HepG2 (cell line): ENCODE data around the gene ALDH3A2. TPM values are rescaled to one million over a fixed set of nuclear protein-coding genes. Genes with fewer than 3 reads are reported as not detected.

Experiments
- BRD4 ChIP-seq: sonication (generic); formaldehyde crosslinking; IDR thresholded peaks from 2 replicates; pipeline ENCODE4 v1.4.0; 2020; ENCODE audit warnings: missing genetic modification reagents
- FOXO1 ChIP-seq: sonication (generic); formaldehyde crosslinking; IDR thresholded peaks from 2 replicates; pipeline ENCODE4 v1.4.0; 2020; ENCODE audit warnings: missing genetic modification reagents
- GATAD2A ChIP-seq: IDR thresholded peaks from 2 replicates; pipeline ENCODE4 v1.6.1; 2016
- HMG20B ChIP-seq: conservative IDR thresholded peaks from 2 replicates; pipeline ENCODE4 v1.6.1; 2016; ENCODE audit warnings: missing genetic modification reagents, missing compliant biosample characterization
- KDM3A ChIP-seq: IDR thresholded peaks from 2 replicates; pipeline ENCODE4 v1.6.1; 2018; ENCODE audit warnings: low read depth, missing compliant biosample characterization
- MAFG ChIP-seq: sonication (generic); formaldehyde crosslinking; IDR thresholded peaks from 2 replicates; pipeline ENCODE4 v1.5.1; 2020; ENCODE audit warnings: mild to moderate bottlenecking, missing genetic modification reagents
- NR2F2 ChIP-seq: IDR thresholded peaks from 2 replicates; pipeline ENCODE4 v1.6.1; 2012; ENCODE audit warnings: low read depth, inconsistent platforms, borderline replicate concordance
- SNAI1 ChIP-seq: sonication (generic); formaldehyde crosslinking; IDR thresholded peaks from 2 replicates; pipeline ENCODE4 v1.5.0; 2020; ENCODE audit warnings: mild to moderate bottlenecking, missing genetic modification reagents, borderline replicate concordance
- TBX3 ChIP-seq: fragments of 450-650 bp; IDR thresholded peaks from 2 replicates; pipeline ENCODE4 v1.6.1; 2017; ENCODE audit warnings: antibody characterized with exemption, mild to moderate bottlenecking, inconsistent platforms, borderline replicate concordance
- ZBTB25 ChIP-seq: IDR thresholded peaks from 2 replicates; pipeline ENCODE4 v1.6.1; 2018; ENCODE audit warnings: missing genetic modification reagents
- ZHX1 ChIP-seq: sonication (generic); formaldehyde crosslinking; IDR thresholded peaks from 2 replicates; pipeline ENCODE4 v1.8.1; 2022; ENCODE audit warnings: low read depth, mild to moderate bottlenecking, missing genetic modification reagents
- ZNF138 ChIP-seq: sonication (generic); formaldehyde crosslinking; IDR thresholded peaks from 2 replicates; pipeline ENCODE4 v1.5.0; 2020; ENCODE audit warnings: mild to moderate bottlenecking, low read depth, missing genetic modification reagents
- ZNF292 ChIP-seq: sonication (generic); formaldehyde crosslinking; IDR thresholded peaks from 2 replicates; pipeline ENCODE4 v1.8.1; 2022; ENCODE audit warnings: mild to moderate bottlenecking, low read depth, missing genetic modification reagents, borderline replicate concordance
- ZNF3 ChIP-seq: IDR thresholded peaks from 2 replicates; pipeline ENCODE4 v1.7.0; 2017; ENCODE audit warnings: inconsistent platforms
- ZNF318 ChIP-seq: sonication (generic); formaldehyde crosslinking; IDR thresholded peaks from 2 replicates; pipeline ENCODE4 v1.4.0; 2020; ENCODE audit warnings: mild to moderate bottlenecking, missing genetic modification reagents
- ZNF350 ChIP-seq: sonication (generic); formaldehyde crosslinking; IDR thresholded peaks from 2 replicates; pipeline ENCODE4 v1.4.0; 2020; ENCODE audit warnings: mild to moderate bottlenecking, low read depth, missing genetic modification reagents, borderline replicate concordance
- ZNF430 ChIP-seq: sonication (generic); formaldehyde crosslinking; IDR thresholded peaks from 2 replicates; pipeline ENCODE4 v1.9.0; 2021; ENCODE audit warnings: mild to moderate bottlenecking, missing genetic modification reagents
- ZNF891 ChIP-seq: sonication (generic); formaldehyde crosslinking; IDR thresholded peaks from 2 replicates; pipeline ENCODE4 v1.5.0; 2020; ENCODE audit warnings: mild to moderate bottlenecking, missing genetic modification reagents
- polyA plus RNA-seq, 8 experiments: library from polyadenylated mRNA; depleted of rRNA in 3 of 8; stranded (reverse) in 7 of 8; unstranded in 1 of 8; fragments of >200 nt; fragmentation: Illumina TruSeq in 4 of 8; extraction: Trizol in 4 of 8; gene quantifications; 2 replicates each; pipeline versions ENCODE4 v1.2.1 to v1.2.3, GENCODE V29; 2011 to 2016; ENCODE audit warnings: low read depth in 4 of 8, missing spikeins in 1 of 8, mixed read lengths in 1 of 8; ENCODE audit not compliant: insufficient read depth in 1 of 8
- total RNA-seq, 5 experiments: library from RNA; depleted of rRNA; stranded (reverse); fragments of >200 nt; fragmentation: Illumina TruSeq; extraction: Trizol; gene quantifications; 2 replicates each; pipeline ENCODE4 v1.2.3, GENCODE V29; 2016; ENCODE audit warnings: low read depth in 1 of 5

ALDH3A2 gene
- total and polyA plus RNA-seq, 2 of the 13 experiments (the other 11 are each of a cell fraction or from before 2014, with no cell fraction given): 80.8 to 180 TPM

GRCh38 chr17:19703828-19704613, 55.5 kb downstream of the ALDH3A2 start (continued):
- TF ChIP-seq ZNF430 (no peak), NR2F2 (peak; percentile 83; the same call in 1 of the 2 replicates), ZNF350 (CRISPR knock-in tag) (no peak), TBX3 (no peak), MAFG (CRISPR knock-in tag) (no peak), ZNF138 (CRISPR knock-in tag) (no peak), SNAI1 (CRISPR knock-in tag) (no peak; the same call in 1 of the 2 replicates), ZNF318 (CRISPR knock-in tag) (no peak), HMG20B (CRISPR knock-in tag) (no peak), KDM3A (CRISPR knock-in tag) (no peak), FOXO1 (no peak), ZNF3 (CRISPR knock-in tag) (no peak), ZHX1 (CRISPR knock-in tag) (no peak), ZNF292 (peak; percentile 84), ZNF891 (no peak; the same call in 1 of the 2 replicates), GATAD2A (CRISPR knock-in tag) (no peak), BRD4 (CRISPR knock-in tag) (no peak), ZBTB25 (CRISPR knock-in tag) (no peak)
